Measurements from ENCODE around the gene ARAP3.

Gene ARAP3

DNA sequence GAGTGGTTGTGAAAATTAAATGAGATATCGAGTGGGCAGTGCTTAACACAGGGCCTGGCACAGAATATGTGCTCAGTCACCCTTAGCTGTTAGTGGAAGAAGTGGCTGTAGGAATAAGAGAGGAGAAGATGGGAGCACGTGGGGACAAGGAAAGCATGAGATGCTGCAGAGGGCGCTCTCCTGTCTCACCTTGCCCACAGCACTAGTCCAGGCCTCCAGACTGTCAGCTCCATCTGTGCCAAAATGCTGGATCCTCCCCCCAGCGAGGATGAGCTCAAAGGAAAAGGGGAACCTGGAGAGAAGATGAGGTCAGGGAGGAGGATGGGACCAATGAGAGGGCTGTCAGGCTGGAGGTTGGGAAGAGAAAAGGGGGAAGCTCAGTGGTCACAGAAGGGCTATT, 12.5 kb downstream of the ARAP3 start:
- DNase-seq, result no peak

DNA sequence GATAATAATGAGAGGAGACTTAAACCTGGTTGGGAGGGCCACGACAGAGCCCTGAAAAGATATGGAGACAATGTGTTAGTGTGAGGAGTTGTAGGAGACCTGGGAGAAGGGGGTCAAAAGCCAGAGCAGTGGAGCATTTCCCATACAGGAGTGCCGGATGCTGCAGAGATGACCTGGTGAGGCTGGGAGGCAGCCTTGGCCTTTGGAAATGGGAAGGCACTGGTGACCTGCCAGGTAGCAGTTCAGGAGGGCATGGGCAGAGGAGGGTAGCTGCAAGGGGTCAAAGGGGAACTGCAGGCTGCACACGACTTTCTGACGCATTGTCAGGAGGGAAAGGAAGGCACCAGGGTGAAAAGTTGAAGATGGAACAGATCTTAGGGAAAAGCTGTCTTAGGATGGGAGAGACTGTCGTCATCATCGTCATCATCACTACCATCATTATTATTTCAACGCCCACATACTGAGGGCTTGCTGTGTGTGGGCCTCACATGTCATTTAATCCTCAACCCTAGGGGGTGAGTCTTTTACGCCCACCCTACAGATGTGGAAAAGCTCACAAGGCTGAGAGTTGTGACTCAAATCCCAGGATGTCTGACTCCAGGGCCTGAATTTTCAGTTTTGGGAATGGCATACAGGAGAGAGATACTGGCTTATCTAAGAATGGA, 13.3 kb downstream of the ARAP3 start:
- no peak for DNase-seq

DNA sequence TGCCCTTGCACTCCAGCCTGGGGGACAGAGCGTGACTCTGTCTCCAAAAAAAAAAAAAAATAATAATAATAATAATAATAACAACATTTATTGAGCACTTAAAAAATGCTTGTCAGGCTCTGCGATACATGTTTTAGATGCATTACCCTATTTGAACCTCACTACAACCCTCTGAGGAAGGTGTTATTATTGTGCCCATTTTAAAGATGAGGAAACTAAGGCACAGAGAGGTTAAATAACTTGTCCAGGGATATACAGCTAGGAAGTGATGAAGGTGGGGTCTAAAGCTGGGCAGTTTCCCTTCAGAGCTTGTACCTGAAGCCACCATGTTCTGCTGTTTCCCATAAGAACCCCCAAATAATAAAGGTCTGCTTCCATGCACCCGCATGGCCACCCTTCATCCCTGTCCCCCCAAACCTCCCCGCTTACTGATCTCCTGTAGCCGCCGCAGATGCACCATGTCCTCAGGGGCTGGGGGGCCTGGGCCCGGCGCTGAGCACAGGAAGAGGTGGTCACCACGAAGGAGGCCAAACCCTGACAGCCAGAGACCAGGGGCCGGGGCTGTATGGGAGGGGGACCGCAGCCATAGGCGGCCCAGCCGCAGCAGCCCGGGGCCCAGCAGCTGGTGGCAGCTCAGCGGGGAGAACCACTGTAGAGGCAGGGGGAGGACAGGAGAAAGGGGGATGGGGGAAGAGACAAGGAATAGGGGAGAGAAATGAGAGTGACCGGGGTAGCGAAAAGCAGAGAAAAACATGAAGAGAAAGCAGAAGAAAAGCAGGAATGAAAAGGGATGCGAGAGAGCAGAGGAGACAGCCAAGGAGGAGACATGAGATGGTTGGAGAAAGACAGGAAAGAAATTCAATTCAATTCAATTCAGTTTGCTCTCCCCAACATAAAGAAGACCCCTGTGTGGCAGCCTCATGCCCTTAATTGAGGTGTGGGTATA, 15.8 kb downstream of the ARAP3 start:
- no peak for DNase-seq

DNA sequence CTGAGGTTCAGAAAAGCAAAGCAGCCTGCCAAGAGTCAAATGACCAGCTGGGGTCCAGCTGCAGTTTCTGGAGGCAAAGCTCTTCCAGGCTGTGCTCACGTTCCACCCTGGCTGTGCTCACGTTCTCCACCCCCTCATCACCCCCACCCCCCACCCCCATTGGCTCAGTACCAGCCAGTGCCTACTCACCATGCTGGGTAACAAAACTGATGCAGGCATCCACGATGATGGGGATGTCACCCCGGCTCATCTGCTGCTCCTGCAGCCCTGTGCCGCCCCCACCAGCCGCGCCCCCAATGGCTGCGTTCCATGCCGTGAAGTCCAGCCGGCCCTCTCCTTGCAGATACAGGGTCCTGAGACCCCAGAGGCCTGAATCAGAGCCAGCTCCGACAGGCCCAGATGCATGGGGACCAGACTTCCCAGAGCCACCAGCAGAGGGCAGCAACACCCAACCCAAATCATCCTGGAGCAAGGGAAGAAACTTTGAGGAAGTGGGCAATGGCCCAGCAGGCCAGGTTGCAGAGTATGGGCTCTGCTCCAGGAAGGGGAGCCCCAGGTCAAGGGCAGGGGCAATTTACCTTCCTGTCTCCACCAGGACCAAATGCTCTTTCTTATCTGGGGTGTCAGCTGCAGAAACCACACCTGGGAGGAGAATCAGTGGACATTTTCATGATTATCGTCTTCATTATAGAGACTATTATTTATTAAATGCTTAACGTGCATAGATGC, 17.1 kb downstream of the ARAP3 start:
- peak; percentile 25 for DNase-seq

DNA sequence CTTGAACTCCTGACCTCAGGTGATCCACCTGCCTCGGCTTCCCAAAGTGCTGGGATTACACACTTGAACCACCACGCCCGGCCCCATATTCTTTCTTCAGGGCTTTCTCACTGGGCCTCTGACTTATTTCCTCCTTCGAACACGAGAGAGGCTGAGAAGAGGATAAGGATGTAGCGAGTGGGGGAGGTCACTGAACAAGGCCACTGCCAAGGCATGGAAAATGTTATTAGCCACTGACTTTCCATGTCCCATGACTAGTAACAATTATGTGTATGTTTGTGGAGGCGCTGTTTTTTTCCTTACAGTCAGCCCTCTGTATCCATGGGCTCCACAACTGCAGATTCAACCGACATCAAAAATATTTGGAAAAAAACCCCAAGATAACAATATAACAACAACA, 18.5 kb downstream of the ARAP3 start:
- no peak for DNase-seq

DNA sequence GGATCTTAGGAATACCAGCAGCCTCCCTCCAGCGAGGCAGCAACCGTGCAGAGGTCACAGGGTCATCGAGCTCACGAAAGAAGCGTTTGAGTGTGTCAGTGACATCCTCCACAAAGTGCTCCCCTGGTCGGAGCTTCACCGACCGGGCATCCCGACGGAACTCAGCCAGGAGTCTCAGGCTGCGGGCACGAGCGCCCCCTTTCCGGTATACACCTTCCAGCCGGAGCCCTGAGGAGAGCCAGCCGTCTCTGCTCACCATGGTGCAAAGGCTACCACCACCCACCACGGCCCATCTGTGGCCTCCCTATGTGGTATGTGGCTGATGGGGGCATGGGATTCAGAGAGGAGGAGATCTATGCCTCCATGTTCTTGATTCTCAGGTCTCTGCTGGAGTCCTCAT, 20.0 kb downstream of the ARAP3 start:
- no peak for DNase-seq

DNA sequence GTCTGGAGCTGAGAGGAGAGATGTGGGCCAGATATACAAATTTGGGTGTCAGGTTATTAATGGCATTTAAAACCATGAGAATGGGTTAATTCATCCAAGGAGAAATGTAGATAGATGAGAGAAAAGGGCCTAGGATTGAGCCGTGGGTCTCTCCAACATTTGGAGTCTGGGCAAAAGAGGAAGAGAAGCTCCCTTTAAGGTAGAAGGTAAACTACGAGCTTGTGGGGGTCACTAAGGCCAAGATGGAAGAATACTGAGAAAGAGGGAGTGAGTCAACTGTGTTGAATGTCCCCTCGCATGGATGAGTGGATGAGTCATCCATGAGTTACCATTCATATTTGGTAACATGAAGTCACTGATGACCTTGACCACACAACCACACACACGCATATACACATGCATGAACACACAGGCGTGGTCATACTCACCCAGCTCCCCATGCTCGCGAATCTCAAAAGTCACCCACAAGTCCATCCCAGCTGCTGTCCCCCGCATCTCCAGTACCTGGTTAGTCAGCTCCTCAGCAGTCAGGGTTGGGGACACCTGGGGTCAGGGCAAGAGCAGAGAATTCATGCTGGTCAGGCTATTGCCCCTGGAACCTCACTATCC, 24.0 kb downstream of the ARAP3 start:
- no peak for DNase-seq

DNA sequence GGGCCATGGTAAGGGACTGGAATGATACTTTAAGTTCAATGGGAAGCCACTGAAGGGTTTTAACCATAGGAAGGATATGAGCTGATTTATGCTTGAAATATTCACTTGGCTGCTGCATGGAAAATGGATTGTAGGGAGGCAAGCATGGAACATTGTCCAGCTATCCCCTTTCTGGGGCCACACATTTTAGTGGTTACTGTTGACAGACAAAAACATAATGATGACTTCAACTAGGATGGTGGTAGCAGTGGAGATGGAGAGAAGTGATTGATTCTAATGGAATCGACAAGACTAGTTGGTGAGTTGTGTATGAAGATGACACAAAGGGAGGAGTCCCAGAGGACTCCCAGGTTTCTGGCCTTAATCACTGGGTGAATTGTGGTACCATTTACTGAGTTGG, 24.6 kb downstream of the ARAP3 start:
- no peak for DNase-seq

DNA sequence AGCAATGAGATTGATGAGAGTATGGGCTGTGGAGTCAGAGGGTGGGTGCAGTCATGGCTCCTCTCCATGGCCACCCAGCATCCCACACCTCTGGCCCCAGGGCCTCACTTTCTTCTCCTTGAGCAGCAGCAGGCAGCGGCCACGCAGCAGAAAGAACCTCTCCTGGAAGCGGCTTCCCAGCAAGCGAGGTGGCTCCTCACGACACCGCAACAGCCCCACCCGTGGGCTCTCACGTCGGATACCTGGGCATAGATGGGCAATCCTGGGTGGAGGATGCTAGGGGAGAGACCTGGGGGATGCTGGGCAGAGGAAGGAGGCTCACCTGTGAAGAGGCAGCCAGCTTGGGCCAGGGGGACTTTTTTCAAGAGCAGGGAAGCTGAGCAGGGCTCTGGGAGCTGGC, 25.6 kb downstream of the ARAP3 start:
- no peak for DNase-seq

DNA sequence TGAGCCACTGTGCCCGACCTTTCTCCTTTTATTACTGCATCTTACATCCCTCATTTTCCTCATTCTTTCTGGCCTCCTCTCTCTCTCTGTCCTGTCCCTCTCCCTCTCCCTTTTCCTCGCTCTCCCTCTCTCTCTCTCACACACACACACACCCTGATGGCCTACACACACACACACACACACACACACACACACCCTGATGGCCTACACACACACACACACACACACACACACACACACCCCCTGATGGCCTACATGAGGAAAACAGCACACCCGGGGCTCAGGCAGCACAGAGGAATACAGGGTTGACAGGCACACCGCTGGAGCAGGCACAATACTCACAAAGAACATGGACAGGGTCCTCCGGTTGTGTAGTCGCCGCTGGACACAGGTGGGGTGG, 27.0 kb downstream of the ARAP3 start:
- DNase-seq, result no peak

DNA sequence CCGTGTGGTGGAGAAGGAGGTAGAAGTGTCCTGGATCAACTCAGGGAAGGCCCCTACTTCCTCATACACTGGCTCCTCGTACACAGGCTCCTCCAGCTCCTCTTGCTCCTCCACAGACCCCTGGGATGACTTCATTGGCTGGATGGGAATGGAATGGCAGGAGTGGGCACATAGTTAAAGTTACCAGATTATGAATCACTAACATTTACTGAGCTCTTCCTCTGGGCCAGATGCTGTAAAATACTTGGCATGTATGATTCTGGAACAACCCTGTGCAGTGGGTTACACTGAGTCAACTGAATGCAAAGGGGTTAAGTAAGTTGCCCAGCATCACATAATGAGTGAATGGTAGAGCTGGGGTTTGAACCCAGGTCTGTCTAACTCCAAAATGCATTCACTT, 27.7 kb downstream of the ARAP3 start:
- DNase-seq, result no peak

DNA sequence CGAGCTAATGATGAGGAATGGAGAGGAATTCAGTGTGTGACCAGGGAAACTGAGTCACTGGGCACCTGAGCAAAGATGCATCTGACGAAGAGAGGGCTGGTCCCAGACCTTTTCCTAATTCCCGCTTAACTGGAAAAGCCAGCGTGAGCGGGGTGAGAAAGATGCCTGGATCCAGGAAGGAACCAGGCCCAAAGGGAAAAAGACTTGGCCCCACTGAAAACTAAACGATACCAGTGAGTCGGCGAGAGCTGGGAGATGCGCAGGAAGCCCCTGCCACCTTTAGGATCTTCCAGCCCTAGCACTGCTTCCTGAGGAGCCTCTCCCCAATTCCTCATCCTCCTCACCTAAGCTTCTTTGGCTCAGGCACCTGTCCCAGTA, 30.3 kb downstream of the ARAP3 start:
- no peak for DNase-seq

DNA sequence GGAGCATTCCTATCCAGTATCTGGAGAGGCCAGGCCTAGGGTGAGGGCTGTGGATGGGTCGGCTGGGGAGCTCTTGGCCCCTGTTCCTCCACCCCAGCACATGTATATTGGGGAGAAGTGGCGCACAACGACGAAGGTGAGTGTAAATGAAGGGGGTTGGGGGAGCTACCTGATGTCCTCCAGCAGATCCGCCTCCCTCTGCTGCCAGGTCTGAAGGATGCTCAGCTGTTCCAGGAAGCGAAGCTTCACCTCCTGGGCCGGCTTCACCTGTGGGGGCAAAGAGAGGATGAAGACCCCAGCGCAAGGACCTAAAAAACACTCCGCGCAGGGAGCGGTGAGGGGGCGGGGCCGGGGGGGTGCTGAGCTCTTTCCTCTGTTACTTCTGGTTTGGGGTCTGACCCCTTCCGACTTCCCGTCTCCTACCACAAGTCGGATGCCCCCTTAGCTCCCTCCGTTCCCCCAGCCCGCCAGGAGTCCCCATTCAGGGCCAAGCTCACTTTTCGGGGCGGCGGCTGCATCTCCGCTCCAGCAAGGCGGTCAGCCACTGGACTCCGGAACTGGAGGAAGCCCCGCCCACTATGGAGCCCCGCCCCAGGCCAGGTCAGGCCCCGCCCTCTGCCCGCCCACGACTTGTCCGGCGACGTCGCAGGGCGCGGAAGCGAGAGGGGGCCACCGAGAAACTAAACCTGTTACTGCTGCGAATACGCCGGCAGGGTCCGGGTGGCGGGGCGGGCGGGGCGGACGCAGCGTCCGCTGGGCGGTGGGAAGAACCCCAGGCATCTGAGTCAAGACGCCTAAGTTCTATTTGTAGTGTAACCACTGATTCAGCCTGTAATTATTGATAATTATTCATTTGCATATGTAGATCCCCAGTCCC, 30.9 kb downstream of the ARAP3 start, which contains the start of gene FCHSD1:
Gene FCHSD1, minus strand, starts transcription at position 568 of the 877 bp plus-strand sequence. Its CDS starts 50 bp downstream, at position 518.
- peak; percentile 60 for DNase-seq

DNA sequence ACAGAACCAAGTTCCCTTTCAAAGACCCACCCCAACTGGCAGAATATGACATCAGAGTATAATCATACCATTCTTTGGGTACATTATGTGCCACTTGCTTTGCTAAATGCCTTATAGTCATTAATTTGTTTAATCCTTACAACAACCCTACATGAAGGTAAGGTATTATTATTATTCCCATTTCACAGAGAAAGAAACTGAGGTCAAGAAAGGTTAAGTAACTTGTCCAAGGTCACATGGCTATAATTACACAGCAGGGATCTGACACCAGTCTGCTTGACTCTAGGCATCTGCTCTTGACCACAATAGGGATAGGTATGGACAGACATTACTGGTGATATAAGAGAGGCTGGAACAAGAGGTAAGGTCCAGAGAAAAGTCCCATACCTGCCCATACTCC, 32.1 kb downstream of the ARAP3 start:
- no peak for DNase-seq

DNA sequence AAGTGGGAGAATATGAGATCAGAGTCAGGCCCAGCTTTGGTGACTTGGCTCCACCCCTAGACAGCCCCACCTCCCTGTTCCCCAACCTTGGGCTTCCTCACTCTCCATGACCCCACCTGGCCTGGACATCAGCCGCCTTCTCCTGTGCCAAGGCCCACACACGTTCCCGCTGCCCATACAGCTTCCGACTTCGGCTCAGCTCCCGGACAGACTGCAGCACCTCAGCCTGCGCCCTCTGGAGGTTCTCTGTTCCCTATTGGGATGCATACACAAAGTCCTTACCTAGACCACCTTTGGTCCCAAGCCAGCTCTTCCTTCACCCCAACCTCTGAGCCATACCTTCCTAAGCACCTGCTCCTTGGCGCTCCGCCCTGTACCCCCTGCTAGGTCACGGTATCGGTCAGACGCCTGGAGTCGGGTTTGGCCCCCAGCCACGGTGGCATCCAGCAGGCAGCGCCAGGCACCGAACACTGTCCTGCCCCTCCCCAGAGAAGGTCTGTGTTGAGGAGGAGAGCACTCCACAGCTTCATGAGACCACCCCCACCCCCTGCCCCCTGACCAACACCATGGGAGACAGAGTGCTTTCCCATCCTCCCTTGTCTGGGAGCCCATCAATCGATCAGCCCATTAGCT, 32.9 kb downstream of the ARAP3 start:
- DNase-seq, result no peak

DNA sequence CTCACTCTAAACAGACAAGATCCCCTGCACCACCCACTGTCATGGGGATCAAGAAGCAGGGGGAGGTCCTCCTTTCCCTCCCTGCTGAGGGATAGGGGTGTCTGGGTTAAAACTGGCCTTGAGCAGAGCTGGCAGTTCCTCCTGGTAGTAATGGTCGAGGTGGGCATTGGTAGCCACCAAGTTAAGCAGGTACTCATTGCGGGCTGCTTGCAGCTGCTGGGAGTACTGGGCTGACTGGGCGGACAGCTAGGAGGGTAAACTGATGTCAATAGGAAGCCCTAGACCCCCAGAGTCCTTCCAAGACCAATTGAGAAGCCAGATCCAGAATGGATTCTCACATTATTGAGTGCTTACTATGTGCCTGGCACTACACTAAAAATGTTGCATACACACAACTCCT, 34.2 kb downstream of the ARAP3 start:
- DNase-seq, result no peak

DNA sequence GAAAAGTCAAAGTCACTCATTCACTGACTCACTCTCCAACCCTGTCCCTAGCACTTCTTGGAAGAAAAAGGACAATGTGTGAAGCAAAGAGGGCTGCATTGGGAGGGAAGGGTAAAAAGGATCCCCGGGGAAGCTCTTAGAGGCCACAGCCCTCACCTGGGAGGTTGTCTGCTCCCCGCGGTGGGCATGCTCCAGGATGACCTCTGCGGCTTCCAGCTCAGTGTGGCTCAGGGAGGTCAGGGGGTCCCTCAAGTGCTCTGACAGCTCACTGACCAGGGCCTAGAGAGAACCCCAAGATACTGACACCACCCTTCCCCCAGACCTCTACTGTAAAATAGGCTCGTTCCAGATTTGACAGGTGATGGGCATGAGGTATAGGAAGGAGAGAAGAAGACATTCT, 34.8 kb downstream of the ARAP3 start:
- DNase-seq, result no peak

DNA sequence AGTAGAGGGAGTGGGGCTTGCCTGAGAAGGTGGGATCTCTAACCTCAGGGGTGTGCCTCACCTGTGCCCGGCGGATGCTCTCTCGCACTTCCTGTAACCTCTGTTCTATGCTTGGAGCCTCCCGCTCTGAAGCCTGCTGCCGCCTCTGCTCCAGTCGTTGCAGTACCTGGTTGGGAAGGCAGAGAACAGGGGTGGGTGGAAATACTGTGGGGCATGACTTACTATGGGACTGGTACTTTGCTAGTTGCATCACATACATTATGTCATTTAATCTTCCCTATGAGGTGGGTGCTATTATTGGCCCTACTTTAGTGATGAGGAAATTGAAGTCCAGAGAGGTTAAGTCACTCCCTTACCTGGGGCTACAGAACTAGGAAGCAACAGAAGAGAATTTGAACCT, 36.0 kb downstream of the ARAP3 start:
- no peak for DNase-seq

DNA sequence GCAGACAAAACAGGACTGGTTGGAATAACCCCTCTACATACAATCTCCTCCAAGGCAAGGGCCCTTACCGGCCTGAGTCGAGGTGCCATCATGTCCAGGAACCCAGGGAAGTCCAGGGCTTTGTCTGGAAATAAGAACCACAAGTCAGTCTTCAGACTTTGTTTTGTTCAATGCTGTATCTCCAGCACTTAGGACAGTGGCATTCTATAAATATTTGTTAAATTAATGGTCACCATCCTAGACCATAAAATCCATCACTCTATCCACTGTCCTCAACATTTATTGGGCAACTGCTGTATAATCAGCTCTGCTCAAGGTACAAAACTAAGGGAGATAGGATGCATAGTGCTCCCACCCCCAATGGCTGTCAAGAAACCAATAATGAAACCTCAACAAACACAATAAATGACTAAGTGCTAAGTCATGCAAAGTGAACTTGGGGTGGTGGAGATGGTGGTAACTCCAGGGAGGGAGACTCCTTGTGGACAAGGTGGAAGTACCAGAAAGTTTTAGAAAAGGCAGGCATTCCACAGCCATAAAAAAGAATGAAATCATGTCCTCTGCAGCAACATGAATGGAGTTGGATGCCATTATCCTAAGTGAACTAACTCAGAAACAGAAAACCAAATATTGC, 40.3 kb downstream of the ARAP3 start:
- DNase-seq, result no peak

DNA sequence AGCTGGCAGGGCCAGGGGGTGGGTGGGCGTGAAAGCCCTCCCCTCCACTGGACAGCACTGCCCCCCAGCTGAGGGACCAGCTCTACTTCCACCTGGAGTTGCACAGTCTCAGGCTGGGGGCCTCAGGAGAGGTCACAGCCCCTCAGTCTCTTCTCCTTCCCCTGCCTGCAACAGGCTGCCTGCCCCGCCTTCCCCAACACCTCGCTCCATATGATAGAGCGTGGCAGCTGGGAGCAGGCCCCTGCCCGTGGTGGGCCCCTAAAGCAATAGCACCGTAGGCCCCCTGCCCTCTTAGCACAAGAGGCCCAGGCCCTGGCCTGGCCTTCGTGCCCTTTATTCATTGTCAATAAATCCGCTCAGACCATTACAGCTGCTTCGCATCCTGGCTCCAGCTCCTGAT, 41.3 kb downstream of the ARAP3 start:
- DNase-seq, result no peak

DNA sequence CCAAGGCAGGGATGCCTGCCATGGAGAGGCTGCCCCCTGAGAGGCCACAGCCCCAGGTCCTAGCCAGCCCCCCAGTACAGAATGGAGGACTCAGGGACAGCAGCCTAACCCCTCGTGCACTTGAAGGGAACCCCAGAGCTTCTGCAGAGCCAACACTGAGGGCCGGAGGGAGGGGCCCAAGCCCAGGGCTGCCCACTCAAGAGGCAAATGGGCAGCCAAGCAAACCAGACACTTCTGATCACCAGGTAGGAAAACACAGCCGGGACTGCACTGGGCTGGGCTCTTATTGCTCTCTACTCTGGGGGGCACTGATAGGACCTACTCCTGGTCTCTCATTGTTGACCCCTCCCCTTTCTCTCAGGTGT, 42.0 kb downstream of the ARAP3 start:
- no peak for DNase-seq
